HG03520 (cell line): ENCODE measurements around the gene SORBS1.

ENCODE experiments used
- ATAC-seq: cut with Tn5 transposase; IDR thresholded peaks from one replicate; pipeline ENCODE4 v1.9.1; 2021; ENCODE audit warnings: mild to moderate bottlenecking, moderate library complexity; ENCODE audit not compliant: unreplicated experiment

SORBS1 gene

DNA sequence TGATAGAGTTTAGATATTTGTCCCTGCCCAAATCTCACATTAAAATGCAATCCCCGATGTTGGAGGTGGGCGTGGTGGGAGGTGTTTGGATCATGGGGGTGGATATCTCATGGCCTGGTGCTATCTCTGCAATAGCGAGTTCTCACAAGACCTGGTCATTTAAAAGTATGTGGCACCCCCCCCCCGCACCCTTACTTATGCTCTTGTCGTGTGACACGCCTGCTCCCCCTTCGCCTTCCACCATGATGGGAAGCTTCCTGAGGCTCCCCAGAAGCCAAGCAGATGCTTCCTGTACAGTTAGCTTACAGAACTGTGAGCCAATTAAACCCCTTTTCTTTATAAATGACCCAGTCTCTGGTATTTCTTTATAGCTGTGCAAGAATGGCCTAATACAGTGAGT lies 118.8 kb downstream of the SORBS1 start:
- no peak for ATAC-seq

GRCh38 chr10:95441547-95441923 lies 119.6 kb downstream of the SORBS1 start:
- ATAC-seq, result peak; percentile 16

GRCh38 chr10:95440756-95441546 lies 120.2 kb downstream of the SORBS1 start:
- ATAC-seq, result peak; percentile 79

- no peak for ATAC-seq
Measured at GRCh38 chr10:95440038-95440725, 121.0 kb downstream of the SORBS1 start.

GRCh38 chr10:95438781-95439180 lies 122.4 kb downstream of the SORBS1 start:
- ATAC-seq, result no peak

GRCh38 chr10:95437669-95438068 lies 123.5 kb downstream of the SORBS1 start:
- ATAC-seq, result no peak

GRCh38 chr10:95435548-95436279 lies 125.5 kb downstream of the SORBS1 start:
- no peak for ATAC-seq

- ATAC-seq, result no peak
Measured at GRCh38 chr10:95434583-95434982, 126.6 kb downstream of the SORBS1 start.

DNA sequence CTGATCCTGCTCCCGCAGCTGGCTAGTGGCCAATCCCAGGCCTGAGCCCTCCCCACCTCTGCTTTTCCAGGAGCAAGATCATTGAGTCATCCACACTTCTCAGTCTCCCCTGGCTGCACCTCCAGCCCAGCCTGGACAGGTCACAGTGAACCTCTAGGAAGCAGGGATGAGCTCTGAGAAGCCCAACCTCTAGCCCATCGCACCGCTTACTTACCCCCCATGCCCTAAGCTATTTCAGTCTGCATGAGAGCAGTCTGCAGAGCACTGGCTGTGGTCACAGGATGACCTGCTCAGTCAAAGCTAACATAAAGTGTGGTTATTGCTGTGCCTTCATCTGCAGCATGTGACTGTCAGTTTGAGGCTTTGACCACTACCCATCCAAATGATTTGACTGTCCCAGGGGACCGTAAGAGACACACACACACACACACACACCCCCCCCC lies 129.2 kb downstream of the SORBS1 start:
- peak; percentile 64 for ATAC-seq

DNA sequence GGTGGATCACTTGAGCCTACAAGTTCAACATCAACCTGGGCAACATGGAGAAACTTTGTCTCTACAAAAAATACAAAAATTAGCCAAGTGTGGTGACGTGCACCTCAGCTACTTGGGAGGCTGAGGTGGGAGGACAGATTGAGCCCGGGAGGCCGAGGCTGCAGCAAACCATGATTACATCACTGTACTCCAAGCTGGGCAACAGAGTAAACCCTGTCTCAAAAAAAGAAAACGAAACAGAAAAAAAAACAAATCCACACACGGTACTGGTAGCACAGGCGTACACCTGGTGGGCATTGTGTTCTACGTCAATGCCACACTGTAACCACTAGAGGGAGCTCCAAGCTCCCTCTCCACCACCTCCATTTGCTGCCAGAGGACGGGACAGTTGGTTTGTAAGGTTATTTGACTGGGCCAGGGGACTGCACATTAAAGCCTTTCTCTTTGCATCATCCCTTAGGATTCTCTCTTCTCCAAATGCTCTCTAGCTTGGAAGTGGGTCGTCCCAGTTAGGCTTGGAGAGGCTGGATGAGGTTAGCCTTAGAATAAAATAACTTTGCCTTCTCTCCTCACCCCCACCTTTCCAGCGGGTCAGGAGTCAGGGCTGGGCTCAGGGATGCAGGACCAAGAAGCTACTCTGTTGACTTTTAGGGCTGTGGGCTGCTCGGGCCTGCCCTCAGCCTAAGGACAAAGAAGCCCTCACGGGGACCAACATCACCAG lies 130.8 kb downstream of the SORBS1 start:
- ATAC-seq, result peak; percentile 75

- no peak for ATAC-seq
Measured at GRCh38 chr10:95429639-95430038, 131.5 kb downstream of the SORBS1 start.

- ATAC-seq, result no peak
Measured at GRCh38 chr10:95428701-95429100, 132.5 kb downstream of the SORBS1 start.

DNA sequence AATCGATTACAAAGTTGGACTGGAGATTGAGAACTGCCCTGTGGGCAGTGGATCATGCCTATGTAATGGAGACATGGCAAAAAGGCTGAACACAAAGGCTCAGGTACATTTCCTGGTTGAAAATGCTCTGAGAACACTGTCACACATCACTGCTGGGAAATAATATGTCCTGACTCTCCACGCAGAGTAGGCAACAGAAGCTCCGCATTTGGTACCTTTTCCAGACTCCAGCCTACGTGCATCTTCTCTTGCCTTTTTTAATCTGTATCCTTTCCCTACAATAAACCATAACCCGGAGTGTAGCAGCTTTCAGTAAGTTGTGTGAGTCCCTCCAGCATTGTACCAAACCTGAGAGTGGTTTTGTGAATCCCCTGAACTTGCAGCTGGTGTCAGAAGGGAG lies 134.7 kb downstream of the SORBS1 start:
- ATAC-seq, result no peak

GRCh38 chr10:95425592-95426465 lies 135.3 kb downstream of the SORBS1 start:
- no peak for ATAC-seq

GRCh38 chr10:95423164-95424005 lies 137.8 kb downstream of the SORBS1 start:
- ATAC-seq, result no peak

- no peak for ATAC-seq
Measured at GRCh38 chr10:95422233-95422632, 138.9 kb downstream of the SORBS1 start.

- no peak for ATAC-seq
Measured at GRCh38 chr10:95421782-95422181, 139.4 kb downstream of the SORBS1 start.

DNA sequence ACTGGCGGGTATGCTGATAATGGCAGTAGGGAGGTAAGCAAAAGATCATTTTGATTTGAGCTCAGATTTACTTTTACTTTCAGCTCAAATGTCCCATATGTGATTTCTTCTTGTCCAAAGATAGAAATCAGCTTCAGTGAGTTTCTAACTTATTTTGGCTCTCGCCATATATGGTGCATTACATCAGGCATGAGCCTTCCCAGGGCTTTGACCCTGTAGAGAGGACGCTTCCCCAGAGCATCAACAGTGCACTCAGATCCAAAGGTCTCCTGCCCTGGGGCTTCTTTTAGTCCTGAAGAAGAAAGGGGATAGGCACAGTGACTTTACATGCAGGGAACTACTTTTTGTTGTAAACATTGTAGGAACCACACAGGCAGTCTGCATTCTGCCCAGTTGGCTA lies 141.8 kb downstream of the SORBS1 start:
- no peak for ATAC-seq

DNA sequence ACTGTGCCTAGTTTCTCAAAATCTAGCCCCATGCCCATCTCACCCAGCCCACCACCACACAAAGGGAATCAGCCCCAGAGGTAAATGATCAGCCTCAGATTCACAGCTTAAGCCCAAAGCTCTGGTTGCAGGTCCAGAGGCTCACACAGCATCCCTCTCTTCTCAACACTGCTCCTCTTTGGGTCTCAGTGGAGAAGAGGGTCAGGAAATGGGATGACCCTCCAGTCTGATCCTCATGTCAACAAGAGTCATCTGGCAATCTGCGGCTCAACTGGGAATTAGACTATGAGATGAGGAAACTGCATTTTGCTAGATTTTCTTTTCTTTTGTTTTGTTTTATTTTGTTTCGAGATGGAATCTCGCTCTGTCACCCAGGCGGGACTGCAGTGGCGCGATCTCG lies 144.2 kb downstream of the SORBS1 start:
- no peak for ATAC-seq
